Tibial artery (tissue), 4 donors: Measurements from ENCODE around the gene CACNG3.

Source experiments
- DNase-seq, 2 donors: peaks; one replicate each; pipeline ENCODE4 v3.0.0-alpha.2; 2019
- H3K27ac ChIP-seq, 2 donors: fragments of 200-600 bp; sonication (generic) in 1 of 2; 1 replicate in 1 of 2; 2 replicates in 1 of 2; pipeline ENCODE4 v1.5.1; 2018 to 2019; ENCODE audit warnings: mild to moderate bottlenecking in 1 of 2
- H3K27me3 ChIP-seq, 2 donors: fragments of 200-600 bp; sonication (generic) in 1 of 2; one replicate each; pipeline versions ENCODE4 v1.5.1 to v1.6.0; 2016 to 2019
- H3K36me3 ChIP-seq, 3 donors: fragments of 200-600 bp; sonication (generic) in 2 of 3; one replicate each; pipeline ENCODE4 v1.5.1; 2016 to 2019; ENCODE audit warnings: mild to moderate bottlenecking in 2 of 3
- H3K4me1 ChIP-seq, 4 donors: fragments of 200-600 bp; sonication (generic) in 2 of 4; 1 replicate in 3 of 4; 2 replicates in 1 of 4; pipeline ENCODE4 v1.5.1; 2016 to 2019
- H3K4me3 ChIP-seq, 2 donors: fragments of 200-600 bp; sonication (generic) in 1 of 2; 1 replicate in 1 of 2; 2 replicates in 1 of 2; pipeline ENCODE4 v1.5.1; 2018 to 2019; ENCODE audit warnings: mild to moderate bottlenecking in 2 of 2
- H3K9me3 ChIP-seq, 3 donors: fragments of 200-600 bp; sonication (generic) in 1 of 3; one replicate each; pipeline ENCODE4 v1.5.1; 2016 to 2019
- CTCF ChIP-seq, 2 experiments: fragments of 200-600 bp in 1 of 2; fragments of 450-650 bp in 1 of 2; IDR thresholded peaks; one replicate each; pipeline ENCODE4 v1.5.1; 2017 to 2019; ENCODE audit warnings: antibody characterized with exemption in 2 of 2, mild to moderate bottlenecking in 1 of 2, moderate library complexity in 1 of 2
- intact Hi-C: fragments of 100-400 bp; cut with DNase I; formaldehyde crosslinking; loops from one replicate; pipeline ENCODE4 v1.15.0; 2023; ENCODE audit warnings: low total_unique reads

The CACNG3 gene

GRCh38 chr16:24262816-24263215 is 6.7 kb downstream of the CACNG3 start:
- H3K4me3 ChIP-seq, result no peak overlapping the region
- no peak for TF ChIP-seq CTCF (IDR thresholded peaks at IDR 0.05)
- no peaks in the 10 kb centered on the region for H3K36me3 ChIP-seq
- no peaks in the 10 kb centered on the region for H3K9me3 ChIP-seq
- H3K27ac ChIP-seq, result no peak overlapping the region
- no peak for DNase-seq
- intact Hi-C loops, result no loop called here
- peaks cover 0 to 4% of the 10 kb centered on the region in 2 donors for H3K27me3 ChIP-seq
- H3K4me1 ChIP-seq, result no peaks in the 10 kb centered on the region

GRCh38 chr16:24270721-24271442 is 14.7 kb downstream of the CACNG3 start:
- H3K27ac ChIP-seq, result no peak overlapping the region
- no peaks in the 10 kb centered on the region for H3K36me3 ChIP-seq
- H3K4me1 ChIP-seq, result no peaks in the 10 kb centered on the region
- no peak for DNase-seq
- intact Hi-C loops, result no loop called here
- H3K9me3 ChIP-seq, result no peaks in the 10 kb centered on the region
- no peak overlapping the region for H3K4me3 ChIP-seq
- no peak for TF ChIP-seq CTCF (IDR thresholded peaks at IDR 0.05)
- no peaks in the 10 kb centered on the region for H3K27me3 ChIP-seq

- H3K4me3 ChIP-seq, result no peak overlapping the region
- no peak for TF ChIP-seq CTCF (IDR thresholded peaks at IDR 0.05)
- H3K9me3 ChIP-seq, result no peaks in the 10 kb centered on the region
- H3K4me1 ChIP-seq, result no peaks in the 10 kb centered on the region
- no peaks in the 10 kb centered on the region for H3K27me3 ChIP-seq
- intact Hi-C loops, result no loop called here
- DNase-seq, result no peak
- no peaks in the 10 kb centered on the region for H3K36me3 ChIP-seq
- H3K27ac ChIP-seq, result no peak overlapping the region
These were observed 16.2 kb downstream of the CACNG3 start for GRCh38 chr16:24272379-24272778.

- no peaks in the 10 kb centered on the region for H3K36me3 ChIP-seq
- H3K4me1 ChIP-seq, result no peaks in the 10 kb centered on the region
- no peak for DNase-seq
- H3K9me3 ChIP-seq, result no peaks in the 10 kb centered on the region
- no peak for TF ChIP-seq CTCF (IDR thresholded peaks at IDR 0.05)
- H3K4me3 ChIP-seq, result no peak overlapping the region
- H3K27ac ChIP-seq, result no peak overlapping the region
- no peaks in the 10 kb centered on the region for H3K27me3 ChIP-seq
- intact Hi-C loops, result no loop called here
These were observed 17.5 kb downstream of the CACNG3 start for GRCh38 chr16:24273508-24274182.

GRCh38 chr16:24275413-24275812 is 19.3 kb downstream of the CACNG3 start:
- no peaks in the 10 kb centered on the region for H3K27me3 ChIP-seq
- no peaks in the 10 kb centered on the region for H3K9me3 ChIP-seq
- intact Hi-C loops, result no loop called here
- no peak for DNase-seq
- H3K36me3 ChIP-seq, result no peaks in the 10 kb centered on the region
- H3K4me3 ChIP-seq, result no peak overlapping the region
- no peaks in the 10 kb centered on the region for H3K4me1 ChIP-seq
- no peak overlapping the region for H3K27ac ChIP-seq
- no peak for TF ChIP-seq CTCF (IDR thresholded peaks at IDR 0.05)
